ENCODE measurements around the gene UMPS. TPM values are rescaled to one million over a fixed set of nuclear protein-coding genes. Genes with fewer than 3 reads are reported as not detected.

UMPS gene
- total and polyA plus RNA-seq, 2 of the 4 experiments (the other 2 are of a cell fraction) = 18.7 to 26.7 TPM

GRCh38 chr3:124774841-124775402 lies 44.7 kb downstream of the UMPS start:
- H4K20me1 ChIP-seq (ENCODE audit: insufficient read depth, low read length) = peaks cover 2% of the 10 kb centered on the region; the same call in 1 of the 2 replicates
- H2BK5ac ChIP-seq (ENCODE audit: low read depth, low read length, poor library complexity, severe bottlenecking) = peak overlapping the region; percentile 4
- TF ChIP-seq ELK1 (IDR thresholded peaks at IDR 0.05; ENCODE audit: borderline replicate concordance, low read depth, low read length) = no peak
- no peak for TF ChIP-seq RFX5 (IDR thresholded peaks at IDR 0.05; ENCODE audit: low read depth, low read length)
- TF ChIP-seq NFE2L2 (IDR thresholded peaks at IDR 0.05; ENCODE audit: low read depth, low read length) = no peak
- TF ChIP-seq BHLHE40 (IDR thresholded peaks at IDR 0.05; ENCODE audit: low read depth, low read length) = no peak
- no peak for TF ChIP-seq RAD21 (IDR thresholded peaks at IDR 0.05; ENCODE audit: low read length)
- no peak for TF ChIP-seq CTCF (conservative IDR thresholded peaks at IDR 0.05; ENCODE audit: low read depth, low read length)
- TF ChIP-seq RCOR1 (IDR thresholded peaks at IDR 0.05; ENCODE audit: insufficient replicate concordance, low read length) = no peak
- TF ChIP-seq MXI1 (IDR thresholded peaks at IDR 0.05; ENCODE audit: borderline replicate concordance, low read depth, low read length) = no peak
- no peak for TF ChIP-seq CHD1 (IDR thresholded peaks at IDR 0.05; ENCODE audit: low read depth, low read length)
- no peak for TF ChIP-seq MAFK (IDR thresholded peaks at IDR 0.05; ENCODE audit: low read depth, low read length)
- TF ChIP-seq SMC3 (IDR thresholded peaks at IDR 0.05; ENCODE audit: low read depth, low read length) = no peak
- peak overlapping the region; percentile 46; the same call in 1 of the 2 replicates for H3K27ac ChIP-seq (ENCODE audit: insufficient read depth, low read length)
- BruUV-seq (replicated peaks) = no TSS peak
- intact Hi-C loops (cut with micrococcal nuclease) (loop anchor here (5.0 kb wide), 1 partner anchor 37 kb away; no protein-coding TSS in a partner anchor), in situ Hi-C loops (cut with MboI; ENCODE audit: low sequenced_read_pairs) (no loop called here), dilution Hi-C loops (cut with HindIII; ENCODE audit: low sequenced_read_pairs, unreplicated experiment) (loop anchor here (25.0 kb wide), 1 partner anchor 112 kb away; the partner anchor contains the start of gene ITGB5)
- peak overlapping the region; percentile 38 for H3K18ac ChIP-seq (ENCODE audit: low read depth, low read length)
- ChIA-PET POLR2A (ENCODE audit: unreplicated experiment) (no interaction called here), CTCF (interaction anchor here (1.4 kb wide), 1 partner anchor 13 kb away, joined by 6 read pairs; no protein-coding TSS in a partner anchor)
- no peaks in the 10 kb centered on the region for H3K9me3 ChIP-seq (ENCODE audit: control insufficient read depth, insufficient read depth, low read length)
- peak overlapping the region; percentile 76 for H3K4ac ChIP-seq (ENCODE audit: low read depth, low read length)
- ATAC-seq (ENCODE audit: low read depth) (no peak), DNase-seq (no peak)
- H2BK120ac ChIP-seq (ENCODE audit: low read depth, low read length) = peak overlapping the region; percentile 88
- peak overlapping the region; percentile 86 for H3K23ac ChIP-seq (ENCODE audit: low read depth, low read length)
- H3K9ac ChIP-seq (ENCODE audit: low read depth, low read length) = peak overlapping the region; percentile 30; the same call in 1 of the 2 replicates
- H2AK9ac ChIP-seq (replicated peaks; ENCODE audit: low read depth, low read length, poor library complexity) = peak overlapping the region; percentile 83
- H3K4me2 ChIP-seq (ENCODE audit: low read depth, low read length) = peak overlapping the region; percentile 11; the same call in 1 of the 2 replicates
- peak overlapping the region; percentile 49 to 52; a peak in 3 of 4 replicates for H4K8ac ChIP-seq (ENCODE audit: low read depth in 2 of 2, low read length in 2 of 2)
- peak overlapping the region; percentile 78; the same call in 2 of the 3 replicates for H2BK15ac ChIP-seq (ENCODE audit: low read depth, low read length)
- H3K14ac ChIP-seq (replicated peaks; ENCODE audit: low read depth, low read length) = peak overlapping the region; percentile 65
- H3K4me3 ChIP-seq (ENCODE audit: insufficient read depth, low read depth, low read length) = no peak overlapping the region
- H3K36me3 ChIP-seq (ENCODE audit: control insufficient read depth, insufficient read depth, low read length) = peaks cover 11% of the 10 kb centered on the region
- peak overlapping the region; percentile 32 for H4K5ac ChIP-seq (ENCODE audit: low read depth, low read length)
- 74% methylated on average over 4 of the region's 7 CpGs; no CpG with 5 or more reads in 1 of the 2 experiments for whole genome bisulfite sequencing, 2 experiments (ENCODE audit: extremely low coverage in 2 of 2, insufficient read length in 1 of 2)
- H2AK5ac ChIP-seq (ENCODE audit: low read depth, low read length) = peak overlapping the region; percentile 96
- peaks cover 26% of the 10 kb centered on the region for H3K4me1 ChIP-seq (ENCODE audit: control insufficient read depth, insufficient read depth, low read length)
- H2BK20ac ChIP-seq (ENCODE audit: low read depth, low read length) = peak overlapping the region; percentile 84
- peaks cover 7 to 79% of the 10 kb centered on the region in 2 experiments for H3K79me1 ChIP-seq (ENCODE audit: low read depth in 1 of 2, low read length in 2 of 2)
- H4K91ac ChIP-seq (ENCODE audit: insufficient read depth, low read depth, low read length) = peak overlapping the region; percentile 89
- peak overlapping the region; percentile 35 for H2AFZ ChIP-seq (replicated peaks; ENCODE audit: low read length, poor library complexity)
- no peaks in the 10 kb centered on the region for H3K27me3 ChIP-seq (ENCODE audit: control insufficient read depth, insufficient read depth, low read length)
- peaks cover 42% of the 10 kb centered on the region for H3K9me1 ChIP-seq (ENCODE audit: insufficient read depth, low read length)
- peak overlapping the region; percentile 33; the same call in 1 of the 2 replicates for H3K56ac ChIP-seq (ENCODE audit: extremely low read depth, insufficient read depth, low read length)
